HG03342 (cell line): ENCODE measurements around the gene ACTN3.
"Not testable (repeated sequence)": the region's sequence is repeated elsewhere in the genome, so short reads cannot be mapped to it uniquely, and the experiment has no call there.

Experiments
- ATAC-seq: cut with Tn5 transposase; IDR thresholded peaks from one replicate; pipeline ENCODE4 v1.9.1; 2021; ENCODE audit warnings: mild to moderate bottlenecking, moderate library complexity; ENCODE audit not compliant: unreplicated experiment

ACTN3 gene

GRCh38 chr11:66543263-66544107 is 3.2 kb upstream of the ACTN3 start:
- no peak for ATAC-seq

- ATAC-seq, result not testable (repeated sequence)
These were observed 1.8 kb upstream of the ACTN3 start for GRCh38 chr11:66544952-66545351.

- ATAC-seq, result peak; percentile 79
These were observed 869 bp upstream of the ACTN3 start, which contains the start of gene ZDHHC24 for GRCh38 chr11:66545701-66546367. ZDHHC24 (minus strand) TSS chr11:66546048; CDS start chr11:66546003, 45 bp downstream.

- ATAC-seq, result no peak
These were observed 411 bp downstream of the ACTN3 start for GRCh38 chr11:66546966-66547661.

GRCh38 chr11:66547662-66548009 is 933 bp downstream of the ACTN3 start:
- no peak for ATAC-seq

GRCh38 chr11:66548041-66548440 is 1.3 kb downstream of the ACTN3 start:
- no peak for ATAC-seq

- ATAC-seq, result no peak
These were observed 2.3 kb downstream of the ACTN3 start for GRCh38 chr11:66548774-66549630.

- ATAC-seq, result no peak
These were observed 3.0 kb downstream of the ACTN3 start for GRCh38 chr11:66549696-66550095.

- ATAC-seq, result no peak
These were observed 4.2 kb downstream of the ACTN3 start for GRCh38 chr11:66550887-66551286.

- no peak for ATAC-seq
These were observed 7.9 kb downstream of the ACTN3 start for GRCh38 chr11:66554602-66555001.

GRCh38 chr11:66555416-66555815 is 8.7 kb downstream of the ACTN3 start:
- no peak for ATAC-seq

- ATAC-seq, result no peak
These were observed 9.4 kb downstream of the ACTN3 start for GRCh38 chr11:66556086-66556485.

GRCh38 chr11:66557733-66558326 is 11.1 kb downstream of the ACTN3 start:
- ATAC-seq, result no peak

- no peak for ATAC-seq
These were observed 12.6 kb downstream of the ACTN3 start for GRCh38 chr11:66559142-66559865.

GRCh38 chr11:66559866-66560676 is 13.4 kb downstream of the ACTN3 start:
- no peak for ATAC-seq

GRCh38 chr11:66561178-66561974 is 14.7 kb downstream of the ACTN3 start:
- ATAC-seq, result no peak

GRCh38 chr11:66561975-66562248 is 15.2 kb downstream of the ACTN3 start:
- ATAC-seq, result no peak

GRCh38 chr11:66562275-66562674 is 15.6 kb downstream of the ACTN3 start:
- ATAC-seq, result no peak
